Testis (tissue), 2 donors: ENCODE data around the gene SLC38A10.

ENCODE experiments used
- POLR2A ChIP-seq: fragments of 450-650 bp; IDR thresholded peaks from one replicate; pipeline ENCODE4 v1.6.1; 2017; ENCODE audit warnings: antibody characterized with exemption, mild to moderate bottlenecking, moderate library complexity
- TF ChIP-seq, protein P1 (sequence below), 3 experiments: fragments of 450-650 bp in 2 of 3; fragments of 200-600 bp in 1 of 3; sonication (generic) in 1 of 3; IDR thresholded peaks; one replicate each; pipeline ENCODE4 v1.5.1; 2016 to 2019; ENCODE audit warnings: antibody characterized with exemption in 3 of 3, mild to moderate bottlenecking in 2 of 3, moderate library complexity in 1 of 3

DNA sequence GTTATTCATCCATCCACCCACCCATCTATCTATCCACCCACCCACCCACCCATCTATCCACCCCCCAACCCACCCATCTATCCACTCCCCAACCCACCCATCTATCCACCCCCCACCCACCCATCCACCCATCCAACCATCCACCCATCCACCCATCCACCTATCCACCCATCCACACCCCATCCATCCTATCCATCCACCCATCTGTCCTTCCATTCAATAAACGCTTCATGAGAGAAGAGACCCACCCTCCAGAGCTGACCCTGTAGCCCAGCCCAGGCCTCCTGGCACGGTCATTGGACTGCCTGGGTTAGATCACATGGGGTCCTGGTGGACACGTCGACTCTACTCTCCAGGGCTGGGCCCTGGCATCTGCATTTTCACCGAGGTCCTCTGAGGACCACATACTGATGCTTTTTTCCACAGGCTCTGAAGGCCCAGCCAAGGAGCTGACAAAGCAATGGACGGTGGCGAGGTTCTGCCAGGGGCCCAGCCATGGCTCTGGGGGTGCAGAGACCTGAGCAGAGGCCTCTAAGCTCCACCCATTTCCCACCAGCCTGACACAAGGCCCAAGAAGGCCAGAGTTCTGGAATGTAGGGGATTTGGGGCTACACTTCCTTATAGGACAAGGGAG, 41.3 kb upstream of the SLC38A10 start:
- TF ChIP-seq, protein P1, sequence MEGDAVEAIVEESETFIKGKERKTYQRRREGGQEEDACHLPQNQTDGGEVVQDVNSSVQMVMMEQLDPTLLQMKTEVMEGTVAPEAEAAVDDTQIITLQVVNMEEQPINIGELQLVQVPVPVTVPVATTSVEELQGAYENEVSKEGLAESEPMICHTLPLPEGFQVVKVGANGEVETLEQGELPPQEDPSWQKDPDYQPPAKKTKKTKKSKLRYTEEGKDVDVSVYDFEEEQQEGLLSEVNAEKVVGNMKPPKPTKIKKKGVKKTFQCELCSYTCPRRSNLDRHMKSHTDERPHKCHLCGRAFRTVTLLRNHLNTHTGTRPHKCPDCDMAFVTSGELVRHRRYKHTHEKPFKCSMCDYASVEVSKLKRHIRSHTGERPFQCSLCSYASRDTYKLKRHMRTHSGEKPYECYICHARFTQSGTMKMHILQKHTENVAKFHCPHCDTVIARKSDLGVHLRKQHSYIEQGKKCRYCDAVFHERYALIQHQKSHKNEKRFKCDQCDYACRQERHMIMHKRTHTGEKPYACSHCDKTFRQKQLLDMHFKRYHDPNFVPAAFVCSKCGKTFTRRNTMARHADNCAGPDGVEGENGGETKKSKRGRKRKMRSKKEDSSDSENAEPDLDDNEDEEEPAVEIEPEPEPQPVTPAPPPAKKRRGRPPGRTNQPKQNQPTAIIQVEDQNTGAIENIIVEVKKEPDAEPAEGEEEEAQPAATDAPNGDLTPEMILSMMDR (IDR thresholded peaks at IDR 0.05), result no peak
- no peak for TF ChIP-seq POLR2A
